ENCODE data around the gene EIF1B. TPM values are rescaled to one million over a fixed set of nuclear protein-coding genes. Genes with fewer than 3 reads are reported as not detected.

Gene EIF1B
- total and polyA plus RNA-seq, 2 of the 13 experiments (the other 11 are each of a cell fraction or from before 2014, with no cell fraction given): 12.7 to 29.1 TPM

DNA sequence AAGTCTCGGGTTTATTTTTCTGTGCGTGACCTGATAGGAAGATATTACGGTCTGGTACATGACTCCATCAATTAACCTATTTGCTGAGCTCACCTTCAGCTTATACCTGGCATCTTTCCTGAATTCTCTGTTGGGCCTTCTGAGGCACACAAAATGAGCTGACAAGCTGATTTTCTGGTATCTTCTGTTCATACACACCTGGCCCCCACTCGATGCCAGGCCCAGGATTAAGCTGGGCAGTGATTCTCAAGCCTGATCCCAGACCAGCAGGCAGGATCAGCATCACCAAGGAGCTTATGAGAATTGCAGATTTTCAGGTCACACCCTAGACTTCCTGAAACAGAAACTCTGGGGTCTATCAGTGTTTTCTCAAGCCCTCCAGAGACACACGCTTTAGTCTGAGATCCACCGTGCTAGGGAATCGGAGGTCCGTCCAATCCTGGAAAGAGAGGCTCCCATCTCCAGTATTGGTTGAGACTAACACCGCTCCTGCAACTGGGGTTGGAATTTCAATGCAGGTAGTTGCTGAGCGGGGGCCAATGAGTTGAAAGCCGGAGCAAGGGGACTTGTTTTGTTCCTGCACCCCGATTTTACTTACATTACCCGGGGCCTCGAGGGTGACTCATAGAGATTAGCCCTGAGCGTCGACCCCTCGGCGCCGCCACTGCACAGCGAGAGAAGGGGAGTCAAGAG is 636 bp upstream of the EIF1B start (continued):
- TF ChIP-seq, protein P1, sequence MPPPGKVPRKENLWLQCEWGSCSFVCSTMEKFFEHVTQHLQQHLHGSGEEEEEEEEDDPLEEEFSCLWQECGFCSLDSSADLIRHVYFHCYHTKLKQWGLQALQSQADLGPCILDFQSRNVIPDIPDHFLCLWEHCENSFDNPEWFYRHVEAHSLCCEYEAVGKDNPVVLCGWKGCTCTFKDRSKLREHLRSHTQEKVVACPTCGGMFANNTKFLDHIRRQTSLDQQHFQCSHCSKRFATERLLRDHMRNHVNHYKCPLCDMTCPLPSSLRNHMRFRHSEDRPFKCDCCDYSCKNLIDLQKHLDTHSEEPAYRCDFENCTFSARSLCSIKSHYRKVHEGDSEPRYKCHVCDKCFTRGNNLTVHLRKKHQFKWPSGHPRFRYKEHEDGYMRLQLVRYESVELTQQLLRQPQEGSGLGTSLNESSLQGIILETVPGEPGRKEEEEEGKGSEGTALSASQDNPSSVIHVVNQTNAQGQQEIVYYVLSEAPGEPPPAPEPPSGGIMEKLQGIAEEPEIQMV (CRISPR knock-in tag; IDR thresholded peaks at IDR 0.05; ENCODE audit: low read depth): peak; percentile 45; the same call in 1 of the 2 replicates
- 0 out of 2 replicates have a peak, but pooled peaks have one; percentile 1 for TF ChIP-seq ZNF124 (CRISPR knock-in tag; IDR thresholded peaks at IDR 0.05)
- TF ChIP-seq ARNT2 (CRISPR knock-in tag; IDR thresholded peaks at IDR 0.05; ENCODE audit: low read depth): peak; percentile 16; the same call in 1 of the 2 replicates
- TF ChIP-seq TAF1 (CRISPR knock-in tag; IDR thresholded peaks at IDR 0.05): no peak
- TF ChIP-seq, protein P2, sequence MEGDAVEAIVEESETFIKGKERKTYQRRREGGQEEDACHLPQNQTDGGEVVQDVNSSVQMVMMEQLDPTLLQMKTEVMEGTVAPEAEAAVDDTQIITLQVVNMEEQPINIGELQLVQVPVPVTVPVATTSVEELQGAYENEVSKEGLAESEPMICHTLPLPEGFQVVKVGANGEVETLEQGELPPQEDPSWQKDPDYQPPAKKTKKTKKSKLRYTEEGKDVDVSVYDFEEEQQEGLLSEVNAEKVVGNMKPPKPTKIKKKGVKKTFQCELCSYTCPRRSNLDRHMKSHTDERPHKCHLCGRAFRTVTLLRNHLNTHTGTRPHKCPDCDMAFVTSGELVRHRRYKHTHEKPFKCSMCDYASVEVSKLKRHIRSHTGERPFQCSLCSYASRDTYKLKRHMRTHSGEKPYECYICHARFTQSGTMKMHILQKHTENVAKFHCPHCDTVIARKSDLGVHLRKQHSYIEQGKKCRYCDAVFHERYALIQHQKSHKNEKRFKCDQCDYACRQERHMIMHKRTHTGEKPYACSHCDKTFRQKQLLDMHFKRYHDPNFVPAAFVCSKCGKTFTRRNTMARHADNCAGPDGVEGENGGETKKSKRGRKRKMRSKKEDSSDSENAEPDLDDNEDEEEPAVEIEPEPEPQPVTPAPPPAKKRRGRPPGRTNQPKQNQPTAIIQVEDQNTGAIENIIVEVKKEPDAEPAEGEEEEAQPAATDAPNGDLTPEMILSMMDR (CRISPR knock-in tag; IDR thresholded peaks at IDR 0.05): no peak
- 0 out of 2 replicates have a peak, but pooled peaks have one; percentile 58 for TF ChIP-seq MTF2 (CRISPR knock-in tag; IDR thresholded peaks at IDR 0.05; ENCODE audit: borderline replicate concordance)
- peak; percentile 77; the same call in 1 of the 2 replicates for TF ChIP-seq ZNF598 (CRISPR knock-in tag; IDR thresholded peaks at IDR 0.05; ENCODE audit: borderline replicate concordance)
- TF ChIP-seq ZNF563 (CRISPR knock-in tag; IDR thresholded peaks at IDR 0.05): peak; percentile 17; the same call in 1 of the 2 replicates
- TF ChIP-seq ATF7-NPFF (CRISPR knock-in tag; IDR thresholded peaks at IDR 0.05; ENCODE audit: low read depth): 0 out of 2 replicates have a peak, but pooled peaks have one; percentile 25
- TF ChIP-seq SMAD9 (CRISPR knock-in tag; IDR thresholded peaks at IDR 0.05): 0 out of 2 replicates have a peak, but pooled peaks have one; percentile 48
- TF ChIP-seq JUN (CRISPR knock-in tag; IDR thresholded peaks at IDR 0.05): 0 out of 2 replicates have a peak, but pooled peaks have one; percentile 18
- TF ChIP-seq, protein P3, sequence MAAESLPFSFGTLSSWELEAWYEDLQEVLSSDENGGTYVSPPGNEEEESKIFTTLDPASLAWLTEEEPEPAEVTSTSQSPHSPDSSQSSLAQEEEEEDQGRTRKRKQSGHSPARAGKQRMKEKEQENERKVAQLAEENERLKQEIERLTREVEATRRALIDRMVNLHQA (CRISPR knock-in tag; IDR thresholded peaks at IDR 0.05): no peak
- TF ChIP-seq ZNF263 (CRISPR knock-in tag; IDR thresholded peaks at IDR 0.05): 0 out of 2 replicates have a peak, but pooled peaks have one; percentile 79
- TF ChIP-seq, protein P4, sequence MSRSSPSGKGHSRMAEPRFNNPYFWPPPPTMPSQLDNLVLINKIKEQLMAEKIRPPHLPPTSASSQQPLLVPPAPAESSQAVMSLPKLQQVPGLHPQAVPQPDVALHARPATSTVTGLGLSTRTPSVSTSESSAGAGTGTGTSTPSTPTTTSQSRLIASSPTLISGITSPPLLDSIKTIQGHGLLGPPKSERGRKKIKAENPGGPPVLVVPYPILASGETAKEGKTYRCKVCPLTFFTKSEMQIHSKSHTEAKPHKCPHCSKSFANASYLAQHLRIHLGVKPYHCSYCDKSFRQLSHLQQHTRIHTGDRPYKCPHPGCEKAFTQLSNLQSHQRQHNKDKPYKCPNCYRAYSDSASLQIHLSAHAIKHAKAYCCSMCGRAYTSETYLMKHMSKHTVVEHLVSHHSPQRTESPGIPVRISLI (CRISPR knock-in tag; IDR thresholded peaks at IDR 0.05; ENCODE audit: borderline replicate concordance): peak; percentile 27; the same call in 1 of the 2 replicates
- no peak for TF ChIP-seq MBD4 (IDR thresholded peaks at IDR 0.05; ENCODE audit: borderline replicate concordance, low read length)
- TF ChIP-seq ZNF766 (CRISPR knock-in tag; IDR thresholded peaks at IDR 0.05; ENCODE audit: borderline replicate concordance): no peak
- TF ChIP-seq SMARCC2 (IDR thresholded peaks at IDR 0.05): no peak
- TF ChIP-seq ERF (CRISPR knock-in tag; IDR thresholded peaks at IDR 0.05): no peak
- TF ChIP-seq ZNF782 (CRISPR knock-in tag; IDR thresholded peaks at IDR 0.05; ENCODE audit: borderline replicate concordance): 0 out of 2 replicates have a peak, but pooled peaks have one; percentile 51
- TF ChIP-seq ZNF3 (CRISPR knock-in tag; IDR thresholded peaks at IDR 0.05): peak; percentile 36; the same call in 1 of the 2 replicates
- TF ChIP-seq TOPORS (CRISPR knock-in tag; IDR thresholded peaks at IDR 0.05): no peak
- peak; percentile 67 for TF ChIP-seq ZMYM3 (CRISPR knock-in tag; IDR thresholded peaks at IDR 0.05)
- TF ChIP-seq, protein P5, sequence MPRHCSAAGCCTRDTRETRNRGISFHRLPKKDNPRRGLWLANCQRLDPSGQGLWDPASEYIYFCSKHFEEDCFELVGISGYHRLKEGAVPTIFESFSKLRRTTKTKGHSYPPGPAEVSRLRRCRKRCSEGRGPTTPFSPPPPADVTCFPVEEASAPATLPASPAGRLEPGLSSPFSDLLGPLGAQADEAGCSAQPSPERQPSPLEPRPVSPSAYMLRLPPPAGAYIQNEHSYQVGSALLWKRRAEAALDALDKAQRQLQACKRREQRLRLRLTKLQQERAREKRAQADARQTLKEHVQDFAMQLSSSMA (CRISPR knock-in tag; IDR thresholded peaks at IDR 0.05): no peak

Data from HepG2 (cell line).